IPS-18a (cell line): ENCODE measurements around the gene P2RY4.
"Not testable (repeated sequence)": the region's sequence is repeated elsewhere in the genome, so short reads cannot be mapped to it uniquely, and the experiment has no call there.

Experiments
- H3K27ac ChIP-seq: one replicate; pipeline ENCODE4 v1.5.1; 2013; ENCODE audit warnings: low read length
- H3K27me3 ChIP-seq: one replicate; pipeline ENCODE4 v1.6.1; 2013; ENCODE audit warnings: mild to moderate bottlenecking, low read length; ENCODE audit not compliant: control insufficient read depth, insufficient read depth
- H3K36me3 ChIP-seq: one replicate; pipeline ENCODE4 v1.6.1; 2013; ENCODE audit warnings: low read depth, low read length; ENCODE audit not compliant: control insufficient read depth
- H3K4me1 ChIP-seq: one replicate; pipeline ENCODE4 v1.6.1; 2013; ENCODE audit warnings: low read depth, low read length; ENCODE audit not compliant: control insufficient read depth
- H3K4me3 ChIP-seq: one replicate; pipeline ENCODE4 v1.5.1; 2013; ENCODE audit warnings: low read length
- H3K9ac ChIP-seq: one replicate; pipeline ENCODE4 v1.6.1; 2013; ENCODE audit warnings: mild to moderate bottlenecking, low read length, moderate library complexity
- H3K9me3 ChIP-seq: one replicate; pipeline ENCODE4 v1.6.1; 2013; ENCODE audit warnings: low read depth, low read length; ENCODE audit not compliant: control insufficient read depth

Gene P2RY4

GRCh38 chrX:70241501-70241900, 18.5 kb downstream of the P2RY4 start:
- Histone ChIP-seq H3K9ac (no peak overlapping the region), H3K4me1 (peaks cover 2% of the 10 kb centered on the region), H3K4me3 (no peak overlapping the region), H3K36me3 (no peaks in the 10 kb centered on the region), H3K27me3 (no peaks in the 10 kb centered on the region), H3K9me3 (peaks cover 10% of the 10 kb centered on the region), H3K27ac (no peak overlapping the region)

- Histone ChIP-seq H3K4me3 (no peak overlapping the region), H3K9ac (no peak overlapping the region), H3K4me1 (peaks cover 2% of the 10 kb centered on the region), H3K27ac (no peak overlapping the region), H3K9me3 (peaks cover 10% of the 10 kb centered on the region), H3K36me3 (no peaks in the 10 kb centered on the region), H3K27me3 (no peaks in the 10 kb centered on the region)
Observed at GRCh38 chrX:70240751-70241150, 19.3 kb downstream of the P2RY4 start.

- Histone ChIP-seq H3K27ac (no peak within 1 kb of the TSS), H3K4me1 (no peaks in the 10 kb centered on the region), H3K27me3 (no peaks in the 10 kb centered on the region), H3K4me3 (no peak within 1 kb of the TSS), H3K9ac (no peak within 1 kb of the TSS), H3K9me3 (peaks cover 10% of the 10 kb centered on the region), H3K36me3 (no peaks in the 10 kb centered on the region)
Observed at GRCh38 chrX:70234355-70234754, 25.6 kb downstream of the P2RY4 start, which contains the start of gene AWAT1. Gene AWAT1 (plus strand): TSS chrX:70234655. CDS start chrX:70234696, 41 bp downstream.

- Histone ChIP-seq H3K9ac (no peak overlapping the region), H3K27me3 (no peaks in the 10 kb centered on the region), H3K4me1 (no peaks in the 10 kb centered on the region), H3K27ac (no peak overlapping the region), H3K9me3 (peaks cover 18% of the 10 kb centered on the region), H3K36me3 (no peaks in the 10 kb centered on the region), H3K4me3 (no peak overlapping the region)
Observed at GRCh38 chrX:70231666-70232065, 28.3 kb downstream of the P2RY4 start.

GRCh38 chrX:70226687-70227086, 33.3 kb downstream of the P2RY4 start:
- Histone ChIP-seq H3K4me1 (no peaks in the 10 kb centered on the region), H3K9me3 (peaks cover 22% of the 10 kb centered on the region), H3K4me3 (no peak overlapping the region), H3K27ac (no peak overlapping the region), H3K9ac (no peak overlapping the region), H3K27me3 (no peaks in the 10 kb centered on the region), H3K36me3 (no peaks in the 10 kb centered on the region)

GRCh38 chrX:70226048-70226447, 34.0 kb downstream of the P2RY4 start:
- Histone ChIP-seq H3K4me1 (no peaks in the 10 kb centered on the region), H3K27ac (no peak overlapping the region), H3K9ac (no peak overlapping the region), H3K27me3 (no peaks in the 10 kb centered on the region), H3K36me3 (no peaks in the 10 kb centered on the region), H3K9me3 (peaks cover 22% of the 10 kb centered on the region), H3K4me3 (no peak overlapping the region)

GRCh38 chrX:70219938-70220764, 39.9 kb downstream of the P2RY4 start:
- Histone ChIP-seq H3K9ac (no peak overlapping the region), H3K4me1 (no peaks in the 10 kb centered on the region), H3K4me3 (no peak overlapping the region), H3K27me3 (no peaks in the 10 kb centered on the region), H3K36me3 (no peaks in the 10 kb centered on the region), H3K27ac (no peak overlapping the region), H3K9me3 (peaks cover 14% of the 10 kb centered on the region)

GRCh38 chrX:70209570-70209969, 50.4 kb downstream of the P2RY4 start:
- H3K27me3 ChIP-seq, H3K9me3 ChIP-seq, H3K27ac ChIP-seq, H3K4me1 ChIP-seq, H3K4me3 ChIP-seq, H3K36me3 ChIP-seq, H3K9ac ChIP-seq: not testable (repeated sequence)

- Histone ChIP-seq H3K4me3 (no peak overlapping the region), H3K9me3 (peaks cover 8% of the 10 kb centered on the region), H3K9ac (no peak overlapping the region), H3K27ac (no peak overlapping the region), H3K36me3 (no peaks in the 10 kb centered on the region), H3K27me3 (no peaks in the 10 kb centered on the region), H3K4me1 (no peaks in the 10 kb centered on the region)
Observed at GRCh38 chrX:70208479-70208878, 51.5 kb downstream of the P2RY4 start.
